GM12878 (cell line): ENCODE measurements around the gene ASMTL. TPM values are rescaled to one million over a fixed set of nuclear protein-coding genes. Genes with fewer than 3 reads are reported as not detected.
A peak's percentile ranks its signal among the peaks of the same experiment; 100 is the strongest.

Source experiments
- BRCA1 ChIP-seq: IDR thresholded peaks from 2 replicates; pipeline ENCODE4 v1.6.1; 2011; ENCODE audit warnings: low read depth, low read length, improper control_type of control experiment
- IRF4 ChIP-seq: IDR thresholded peaks from 2 replicates; pipeline ENCODE4 v1.6.1; 2011; ENCODE audit warnings: low read depth, low read length
- JUND ChIP-seq: IDR thresholded peaks from 2 replicates; pipeline ENCODE4 v1.6.1; 2012; ENCODE audit warnings: low read depth, mild to moderate bottlenecking, low read length, improper control_type of control experiment, moderate library complexity
- KDM1A ChIP-seq: fragments of 200-600 bp; sonication (generic); IDR thresholded peaks from 2 replicates; pipeline ENCODE4 v1.6.1; 2016; ENCODE audit warnings: borderline replicate concordance
- MTA2 ChIP-seq: fragments of 450-650 bp; IDR thresholded peaks from 2 replicates; pipeline ENCODE4 v1.6.1; 2016; ENCODE audit warnings: low read depth, mild to moderate bottlenecking, moderate library complexity
- MXI1 ChIP-seq: fragments of 150-350 bp; IDR thresholded peaks from 2 replicates; pipeline ENCODE4 v1.6.1; 2011; ENCODE audit warnings: low read depth, mild to moderate bottlenecking, inconsistent platforms, low read length, improper control_type of control experiment
- NFIC ChIP-seq: IDR thresholded peaks from 2 replicates; pipeline ENCODE4 v1.6.1; 2012; ENCODE audit warnings: low read depth, mild to moderate bottlenecking, inconsistent platforms, low read length, moderate library complexity
- NR2C2 ChIP-seq: IDR thresholded peaks from 2 replicates; pipeline ENCODE4 v1.6.1; 2011; ENCODE audit warnings: borderline replicate concordance, low read depth; ENCODE audit not compliant: control insufficient read depth, insufficient read length
- RELA ChIP-seq: fragments of 450-650 bp; IDR thresholded peaks from 2 replicates; pipeline ENCODE4 v1.8.0; 2014; ENCODE audit warnings: borderline replicate concordance; ENCODE audit not compliant: partially characterized antibody
- SRF ChIP-seq, 2 experiments: IDR thresholded peaks; 2 replicates each; pipeline ENCODE4 v1.6.1; 2011; ENCODE audit warnings: low read depth in 2 of 2, low read length in 2 of 2, mild to moderate bottlenecking in 1 of 2, moderate library complexity in 1 of 2
- ZNF622 ChIP-seq: fragments of 450-650 bp; IDR thresholded peaks from 2 replicates; pipeline ENCODE4 v1.6.1; 2017; ENCODE audit warnings: mild to moderate bottlenecking, inconsistent platforms
- polyA plus RNA-seq, 11 experiments: library from polyadenylated mRNA; depleted of rRNA in 4 of 11; unstranded in 6 of 11; stranded (reverse) in 5 of 11; fragments of >200 nt; fragmentation: Nextera tagmentation in 4 of 11; fragmentation: Illumina TruSeq in 1 of 11; extraction: Ambion mirVana in 4 of 11; extraction: Trizol in 1 of 11; gene quantifications; 1 replicate in 1 of 11; 2 replicates in 10 of 11; pipeline versions ENCODE4 v1.2.1 to v1.2.3, GENCODE V29; 2011 to 2016; ENCODE audit warnings: inconsistent platforms in 2 of 11, missing spikeins in 2 of 11, low read depth in 1 of 11
- total RNA-seq, 4 experiments: library from RNA; depleted of rRNA in 3 of 4; stranded (reverse); fragments of >200 nt in 3 of 4; fragmentation: Illumina TruSeq in 1 of 4; extraction: Trizol in 1 of 4; gene quantifications; 2 replicates each; pipeline versions ENCODE4 v1.2.1 to v1.2.3, GENCODE V29; 2013 to 2021
- TF ChIP-seq, protein P1 (sequence below): fragments of 450-650 bp; IDR thresholded peaks from 2 replicates; pipeline ENCODE4 v1.6.1; 2016; ENCODE audit warnings: mild to moderate bottlenecking, moderate library complexity, borderline replicate concordance
- TF ChIP-seq, protein P2 (sequence below): fragments of 450-650 bp; IDR thresholded peaks from 2 replicates; pipeline ENCODE4 v1.6.1; 2017; ENCODE audit warnings: borderline replicate concordance
- TF ChIP-seq, protein P3 (sequence below): fragments of 450-650 bp; conservative IDR thresholded peaks from 2 replicates; pipeline ENCODE4 v1.6.1; 2017; ENCODE audit warnings: mild to moderate bottlenecking, moderate library complexity
- TF ChIP-seq, protein P4 (sequence below): fragments of 450-650 bp; IDR thresholded peaks from 2 replicates; pipeline ENCODE4 v1.6.1; 2017; ENCODE audit warnings: mild to moderate bottlenecking, low read depth, inconsistent platforms; ENCODE audit not compliant: poor library complexity, severe bottlenecking

ASMTL gene
- total and polyA plus RNA-seq, 10 of the 15 experiments (the other 5 are each of a cell fraction or from before 2014, with no cell fraction given), result 1.6 to 51.9 (median 32.1) TPM

DNA sequence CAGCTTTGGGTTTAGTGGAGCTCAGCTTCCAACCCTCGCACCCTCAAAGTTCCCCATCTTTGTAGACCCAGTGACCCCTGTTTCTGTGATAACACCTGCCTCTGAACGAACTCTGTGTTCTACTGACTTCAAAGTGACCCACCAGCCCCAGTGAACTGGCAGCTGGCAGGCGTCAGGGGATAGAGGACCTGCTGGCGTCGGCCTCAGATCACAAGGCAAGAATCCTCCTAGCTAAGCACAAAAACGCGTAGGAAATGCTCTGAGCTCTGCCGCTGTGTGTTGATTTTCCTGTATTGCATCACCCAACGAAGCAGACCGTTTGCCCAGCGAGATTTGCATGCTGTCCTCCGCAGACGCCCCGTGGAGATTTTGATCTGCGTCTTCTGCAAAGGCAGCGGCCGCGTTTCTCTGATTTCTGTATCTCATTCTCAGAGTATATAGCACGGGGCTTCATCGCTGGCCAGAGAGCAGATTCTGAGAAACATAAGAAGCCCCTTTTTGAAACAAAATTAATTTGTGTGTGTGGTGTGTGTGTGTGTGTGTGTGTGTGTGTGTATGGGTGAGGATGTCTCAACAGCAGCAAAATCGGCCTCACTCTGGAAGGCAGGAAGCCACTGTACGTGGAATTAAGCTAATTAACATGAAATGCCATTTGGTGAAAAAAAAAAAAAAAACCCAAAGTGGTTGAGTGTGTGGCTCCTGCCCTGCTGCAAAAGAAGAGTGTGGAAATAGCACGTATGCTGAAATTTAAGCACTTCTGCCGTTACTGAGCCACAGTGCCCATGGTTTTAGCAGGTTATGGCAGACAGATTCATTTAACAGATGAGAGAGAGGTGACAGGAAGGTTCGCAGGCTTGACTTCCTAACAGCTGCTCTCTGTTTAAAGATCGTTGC is 29.2 kb upstream of the ASMTL start (continued):
- TF ChIP-seq, protein P1, sequence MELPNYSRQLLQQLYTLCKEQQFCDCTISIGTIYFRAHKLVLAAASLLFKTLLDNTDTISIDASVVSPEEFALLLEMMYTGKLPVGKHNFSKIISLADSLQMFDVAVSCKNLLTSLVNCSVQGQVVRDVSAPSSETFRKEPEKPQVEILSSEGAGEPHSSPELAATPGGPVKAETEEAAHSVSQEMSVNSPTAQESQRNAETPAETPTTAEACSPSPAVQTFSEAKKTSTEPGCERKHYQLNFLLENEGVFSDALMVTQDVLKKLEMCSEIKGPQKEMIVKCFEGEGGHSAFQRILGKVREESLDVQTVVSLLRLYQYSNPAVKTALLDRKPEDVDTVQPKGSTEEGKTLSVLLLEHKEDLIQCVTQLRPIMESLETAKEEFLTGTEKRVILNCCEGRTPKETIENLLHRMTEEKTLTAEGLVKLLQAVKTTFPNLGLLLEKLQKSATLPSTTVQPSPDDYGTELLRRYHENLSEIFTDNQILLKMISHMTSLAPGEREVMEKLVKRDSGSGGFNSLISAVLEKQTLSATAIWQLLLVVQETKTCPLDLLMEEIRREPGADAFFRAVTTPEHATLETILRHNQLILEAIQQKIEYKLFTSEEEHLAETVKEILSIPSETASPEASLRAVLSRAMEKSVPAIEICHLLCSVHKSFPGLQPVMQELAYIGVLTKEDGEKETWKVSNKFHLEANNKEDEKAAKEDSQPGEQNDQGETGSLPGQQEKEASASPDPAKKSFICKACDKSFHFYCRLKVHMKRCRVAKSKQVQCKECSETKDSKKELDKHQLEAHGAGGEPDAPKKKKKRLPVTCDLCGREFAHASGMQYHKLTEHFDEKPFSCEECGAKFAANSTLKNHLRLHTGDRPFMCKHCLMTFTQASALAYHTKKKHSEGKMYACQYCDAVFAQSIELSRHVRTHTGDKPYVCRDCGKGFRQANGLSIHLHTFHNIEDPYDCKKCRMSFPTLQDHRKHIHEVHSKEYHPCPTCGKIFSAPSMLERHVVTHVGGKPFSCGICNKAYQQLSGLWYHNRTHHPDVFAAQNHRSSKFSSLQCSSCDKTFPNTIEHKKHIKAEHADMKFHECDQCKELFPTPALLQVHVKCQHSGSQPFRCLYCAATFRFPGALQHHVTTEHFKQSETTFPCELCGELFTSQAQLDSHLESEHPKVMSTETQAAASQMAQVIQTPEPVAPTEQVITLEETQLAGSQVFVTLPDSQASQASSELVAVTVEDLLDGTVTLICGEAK, result no peak
- TF ChIP-seq, protein P2, sequence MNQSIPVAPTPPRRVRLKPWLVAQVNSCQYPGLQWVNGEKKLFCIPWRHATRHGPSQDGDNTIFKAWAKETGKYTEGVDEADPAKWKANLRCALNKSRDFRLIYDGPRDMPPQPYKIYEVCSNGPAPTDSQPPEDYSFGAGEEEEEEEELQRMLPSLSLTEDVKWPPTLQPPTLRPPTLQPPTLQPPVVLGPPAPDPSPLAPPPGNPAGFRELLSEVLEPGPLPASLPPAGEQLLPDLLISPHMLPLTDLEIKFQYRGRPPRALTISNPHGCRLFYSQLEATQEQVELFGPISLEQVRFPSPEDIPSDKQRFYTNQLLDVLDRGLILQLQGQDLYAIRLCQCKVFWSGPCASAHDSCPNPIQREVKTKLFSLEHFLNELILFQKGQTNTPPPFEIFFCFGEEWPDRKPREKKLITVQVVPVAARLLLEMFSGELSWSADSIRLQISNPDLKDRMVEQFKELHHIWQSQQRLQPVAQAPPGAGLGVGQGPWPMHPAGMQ, result no peak
- no peak for TF ChIP-seq NFIC
- TF ChIP-seq JUND, result no peak; the same call in 1 of the 2 replicates
- TF ChIP-seq IRF4, result no peak; the same call in 1 of the 2 replicates
- no peak for TF ChIP-seq SRF (IDR thresholded peaks at IDR 0.05; ENCODE audit: low read depth in 2 of 2, low read length in 2 of 2)
- TF ChIP-seq, protein P3, sequence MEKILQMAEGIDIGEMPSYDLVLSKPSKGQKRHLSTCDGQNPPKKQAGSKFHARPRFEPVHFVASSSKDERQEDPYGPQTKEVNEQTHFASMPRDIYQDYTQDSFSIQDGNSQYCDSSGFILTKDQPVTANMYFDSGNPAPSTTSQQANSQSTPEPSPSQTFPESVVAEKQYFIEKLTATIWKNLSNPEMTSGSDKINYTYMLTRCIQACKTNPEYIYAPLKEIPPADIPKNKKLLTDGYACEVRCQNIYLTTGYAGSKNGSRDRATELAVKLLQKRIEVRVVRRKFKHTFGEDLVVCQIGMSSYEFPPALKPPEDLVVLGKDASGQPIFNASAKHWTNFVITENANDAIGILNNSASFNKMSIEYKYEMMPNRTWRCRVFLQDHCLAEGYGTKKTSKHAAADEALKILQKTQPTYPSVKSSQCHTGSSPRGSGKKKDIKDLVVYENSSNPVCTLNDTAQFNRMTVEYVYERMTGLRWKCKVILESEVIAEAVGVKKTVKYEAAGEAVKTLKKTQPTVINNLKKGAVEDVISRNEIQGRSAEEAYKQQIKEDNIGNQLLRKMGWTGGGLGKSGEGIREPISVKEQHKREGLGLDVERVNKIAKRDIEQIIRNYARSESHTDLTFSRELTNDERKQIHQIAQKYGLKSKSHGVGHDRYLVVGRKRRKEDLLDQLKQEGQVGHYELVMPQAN, result 0 out of 2 replicates have a peak, but pooled peaks have one; percentile 7
- TF ChIP-seq BRCA1, result no peak
- TF ChIP-seq NR2C2, result no peak
- TF ChIP-seq KDM1A, result no peak
- TF ChIP-seq MTA2, result peak; percentile 53; the same call in 1 of the 2 replicates
- no peak for TF ChIP-seq RELA
- TF ChIP-seq MXI1, result peak; percentile 62
- TF ChIP-seq ZNF622, result no peak
- TF ChIP-seq, protein P4, sequence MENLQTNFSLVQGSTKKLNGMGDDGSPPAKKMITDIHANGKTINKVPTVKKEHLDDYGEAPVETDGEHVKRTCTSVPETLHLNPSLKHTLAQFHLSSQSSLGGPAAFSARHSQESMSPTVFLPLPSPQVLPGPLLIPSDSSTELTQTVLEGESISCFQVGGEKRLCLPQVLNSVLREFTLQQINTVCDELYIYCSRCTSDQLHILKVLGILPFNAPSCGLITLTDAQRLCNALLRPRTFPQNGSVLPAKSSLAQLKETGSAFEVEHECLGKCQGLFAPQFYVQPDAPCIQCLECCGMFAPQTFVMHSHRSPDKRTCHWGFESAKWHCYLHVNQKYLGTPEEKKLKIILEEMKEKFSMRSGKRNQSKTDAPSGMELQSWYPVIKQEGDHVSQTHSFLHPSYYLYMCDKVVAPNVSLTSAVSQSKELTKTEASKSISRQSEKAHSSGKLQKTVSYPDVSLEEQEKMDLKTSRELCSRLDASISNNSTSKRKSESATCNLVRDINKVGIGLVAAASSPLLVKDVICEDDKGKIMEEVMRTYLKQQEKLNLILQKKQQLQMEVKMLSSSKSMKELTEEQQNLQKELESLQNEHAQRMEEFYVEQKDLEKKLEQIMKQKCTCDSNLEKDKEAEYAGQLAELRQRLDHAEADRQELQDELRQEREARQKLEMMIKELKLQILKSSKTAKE, result peak; percentile 78
